Suprapubic skin (tissue), 4 donors: Measurements from ENCODE around the gene PARVA.

Experiments used
- EP300 ChIP-seq: sonication (generic); formaldehyde crosslinking; IDR thresholded peaks from one replicate; pipeline ENCODE4 v1.6.1; 2017; ENCODE audit warnings: antibody characterized with exemption
- POLR2AphosphoS5 ChIP-seq, 3 donors: sonication (generic); formaldehyde crosslinking; IDR thresholded peaks; one replicate each; pipeline ENCODE4 v1.6.1; 2017; ENCODE audit warnings: antibody characterized with exemption in 3 of 3
- TF ChIP-seq, protein P1 (sequence below), 2 donors: fragments of 200-600 bp in 1 of 2; fragments of 450-650 bp in 1 of 2; sonication (generic) in 1 of 2; IDR thresholded peaks; one replicate each; pipeline ENCODE4 v1.5.1; 2016 to 2019; ENCODE audit warnings: antibody characterized with exemption in 2 of 2, mild to moderate bottlenecking in 1 of 2, moderate library complexity in 1 of 2

DNA sequence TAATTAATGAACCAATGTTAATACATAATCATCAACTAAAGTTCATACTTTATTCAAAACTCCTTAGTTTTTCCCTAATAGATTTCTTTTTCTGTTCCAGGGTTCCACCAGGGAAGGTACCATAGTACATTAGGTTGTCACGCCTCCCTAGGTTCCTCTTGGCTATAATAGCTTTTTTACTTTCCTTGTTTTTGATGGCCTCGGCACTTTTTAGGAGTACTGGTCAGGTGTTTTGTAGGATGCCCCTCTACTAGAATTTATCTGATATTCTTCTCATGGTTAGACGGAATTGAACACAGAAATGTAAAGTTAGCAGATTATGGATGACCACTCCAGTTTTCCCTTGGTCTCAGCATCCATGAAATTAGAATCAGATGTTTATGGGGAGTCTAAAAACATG lies 34.0 kb downstream of the PARVA start:
- TF ChIP-seq, protein P1, sequence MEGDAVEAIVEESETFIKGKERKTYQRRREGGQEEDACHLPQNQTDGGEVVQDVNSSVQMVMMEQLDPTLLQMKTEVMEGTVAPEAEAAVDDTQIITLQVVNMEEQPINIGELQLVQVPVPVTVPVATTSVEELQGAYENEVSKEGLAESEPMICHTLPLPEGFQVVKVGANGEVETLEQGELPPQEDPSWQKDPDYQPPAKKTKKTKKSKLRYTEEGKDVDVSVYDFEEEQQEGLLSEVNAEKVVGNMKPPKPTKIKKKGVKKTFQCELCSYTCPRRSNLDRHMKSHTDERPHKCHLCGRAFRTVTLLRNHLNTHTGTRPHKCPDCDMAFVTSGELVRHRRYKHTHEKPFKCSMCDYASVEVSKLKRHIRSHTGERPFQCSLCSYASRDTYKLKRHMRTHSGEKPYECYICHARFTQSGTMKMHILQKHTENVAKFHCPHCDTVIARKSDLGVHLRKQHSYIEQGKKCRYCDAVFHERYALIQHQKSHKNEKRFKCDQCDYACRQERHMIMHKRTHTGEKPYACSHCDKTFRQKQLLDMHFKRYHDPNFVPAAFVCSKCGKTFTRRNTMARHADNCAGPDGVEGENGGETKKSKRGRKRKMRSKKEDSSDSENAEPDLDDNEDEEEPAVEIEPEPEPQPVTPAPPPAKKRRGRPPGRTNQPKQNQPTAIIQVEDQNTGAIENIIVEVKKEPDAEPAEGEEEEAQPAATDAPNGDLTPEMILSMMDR (IDR thresholded peaks at IDR 0.05): no peak
- no peak for TF ChIP-seq EP300
- no peak for TF ChIP-seq POLR2AphosphoS5 (IDR thresholded peaks at IDR 0.05)
